Sigmoid colon (tissue), 7 donors: ENCODE measurements around the gene CPXM2. TPM values are rescaled to one million over a fixed set of nuclear protein-coding genes. Genes with fewer than 3 reads are reported as not detected.

Experiments
- DNase-seq: peaks from one replicate; pipeline ENCODE4 v3.0.0-alpha.2; 2019
- H3K27ac ChIP-seq, 4 donors: fragments of 200-600 bp; sonication (generic); one replicate each; pipeline ENCODE4 v1.5.1; 2016 to 2019; ENCODE audit warnings: mild to moderate bottlenecking in 1 of 4
- H3K27me3 ChIP-seq, 3 donors: fragments of 200-600 bp; sonication (generic); one replicate each; pipeline ENCODE4 v1.5.1; 2019; ENCODE audit warnings: mild to moderate bottlenecking in 1 of 3
- H3K36me3 ChIP-seq, 4 donors: fragments of 200-600 bp; sonication (generic); one replicate each; pipeline ENCODE4 v1.5.1; 2016 to 2019
- H3K4me1 ChIP-seq, 4 donors: fragments of 200-600 bp; sonication (generic); one replicate each; pipeline ENCODE4 v1.5.1; 2017 to 2019
- H3K4me3 ChIP-seq, 4 donors: fragments of 200-600 bp; sonication (generic); one replicate each; pipeline ENCODE4 v1.5.1; 2017 to 2019; ENCODE audit warnings: mild to moderate bottlenecking in 2 of 4, moderate library complexity in 1 of 4
- H3K9me3 ChIP-seq, 4 donors: fragments of 200-600 bp in 3 of 4; sonication (generic) in 3 of 4; one replicate each; pipeline versions ENCODE4 v1.5.1 to v1.6.1; 2013 to 2019
- CTCF ChIP-seq, 4 experiments: fragments of 450-650 bp in 3 of 4; fragments of 200-600 bp in 1 of 4; IDR thresholded peaks; one replicate each; pipeline ENCODE4 v1.5.1; 2016 to 2019; ENCODE audit warnings: antibody characterized with exemption in 4 of 4, mild to moderate bottlenecking in 3 of 4, moderate library complexity in 2 of 4
- EP300 ChIP-seq, 4 donors: sonication (generic); formaldehyde crosslinking; IDR thresholded peaks; one replicate each; pipeline ENCODE4 v1.6.1; 2017; ENCODE audit warnings: antibody characterized with exemption in 4 of 4
- POLR2A ChIP-seq, 2 donors: fragments of 450-650 bp; IDR thresholded peaks; one replicate each; pipeline ENCODE4 v1.6.1; 2016; ENCODE audit warnings: antibody characterized with exemption in 2 of 2, mild to moderate bottlenecking in 2 of 2, moderate library complexity in 2 of 2
- POLR2AphosphoS5 ChIP-seq, 4 donors: sonication (generic); formaldehyde crosslinking; IDR thresholded peaks; one replicate each; pipeline ENCODE4 v1.6.1; 2017; ENCODE audit warnings: antibody characterized with exemption in 4 of 4
- WGBS, 2 donors: extraction: QIAGEN DNeasy Blood & Tissue Kit; methylation state at CpG; one replicate each; pipeline ENCODE4 v1.1.7; 2013; 5-methylcytosine and 5-hydroxymethylcytosine counted together
- intact Hi-C: fragments of 100-400 bp; cut with DNase I; formaldehyde crosslinking; loops from one replicate; pipeline ENCODE4 v1.15.1; 2023
- polyA plus RNA-seq, 3 donors: library from polyadenylated mRNA; stranded (reverse); fragments of 200-250 nt; gene quantifications; one replicate each; pipeline ENCODE4 v1.2.3, GENCODE V29; 2013
- total RNA-seq, 4 donors: library from RNA; depleted of rRNA; stranded (reverse); fragments of >200 nt; gene quantifications; one replicate each; pipeline ENCODE4 v1.1.0, GENCODE V29; 2016
- donor health status: healthy with polysubstance abuse.
- donor health status: Bipolar disorder and iron deficiency.
- donor health status: healthy.

Gene CPXM2
- total and polyA plus RNA-seq, 7 donors = 0.69 to 153 (median 48.5) TPM

- Histone ChIP-seq H3K36me3 (peaks cover 0 to 6% (median 0%) of the 10 kb centered on the region in 4 donors), H3K27ac (peak overlapping the region; percentile 78 to 85 (median 80)), H3K4me3 (no peak overlapping the region), H3K4me1 (peaks cover 0 to 62% (median 54%) of the 10 kb centered on the region in 4 donors), H3K9me3 (no peaks in the 10 kb centered on the region), H3K27me3 (no peaks in the 10 kb centered on the region)
- no peak for DNase-seq
- whole genome bisulfite sequencing, 2 donors = 37 to 52% methylated on average over 5 of the region's 5 CpGs
- TF ChIP-seq POLR2AphosphoS5 (IDR thresholded peaks at IDR 0.05) (peak in 3 of 4 donors; percentile 38 to 73 (median 52)), POLR2A (IDR thresholded peaks at IDR 0.05) (no peak), CTCF (IDR thresholded peaks at IDR 0.05) (no peak), EP300 (IDR thresholded peaks at IDR 0.05) (no peak)
- intact Hi-C loops = no loop called here
These were observed 56.0 kb downstream of the CPXM2 start for GRCh38 chr10:123835575-123835974.

- H3K27ac ChIP-seq = peak overlapping the region; percentile 78 to 85 (median 80)
- no peak overlapping the region for H3K4me3 ChIP-seq
- no peaks in the 10 kb centered on the region for H3K27me3 ChIP-seq
- 93% methylated on average over 10 of the region's 10 CpGs for WGBS, 2 donors
- intact Hi-C loops = no loop called here
- DNase-seq = no peak
- peak in 2 of 4 donors; percentile 10 to 60 for TF ChIP-seq EP300 (IDR thresholded peaks at IDR 0.05)
- no peak for TF ChIP-seq POLR2A (IDR thresholded peaks at IDR 0.05)
- peak in 2 of 4 donors; percentile 53 to 60 for TF ChIP-seq POLR2AphosphoS5 (IDR thresholded peaks at IDR 0.05)
- no peak for TF ChIP-seq CTCF (IDR thresholded peaks at IDR 0.05)
- no peaks in the 10 kb centered on the region for H3K36me3 ChIP-seq
- peaks cover 0 to 65% (median 54%) of the 10 kb centered on the region in 4 donors for H3K4me1 ChIP-seq
- H3K9me3 ChIP-seq = no peaks in the 10 kb centered on the region
These were observed 58.3 kb downstream of the CPXM2 start for GRCh38 chr10:123833170-123833850.

GRCh38 chr10:123831259-123831658 lies 60.3 kb downstream of the CPXM2 start:
- intact Hi-C loops = no loop called here
- TF ChIP-seq EP300 (IDR thresholded peaks at IDR 0.05) (no peak), POLR2A (IDR thresholded peaks at IDR 0.05) (no peak), POLR2AphosphoS5 (IDR thresholded peaks at IDR 0.05) (no peak), CTCF (IDR thresholded peaks at IDR 0.05) (no peak)
- Histone ChIP-seq H3K4me3 (no peak overlapping the region), H3K27ac (peak overlapping the region; percentile 6 to 85 (median 79)), H3K27me3 (no peaks in the 10 kb centered on the region), H3K4me1 (peaks cover 0 to 60% (median 52%) of the 10 kb centered on the region in 4 donors), H3K9me3 (no peaks in the 10 kb centered on the region), H3K36me3 (no peaks in the 10 kb centered on the region)
- 77 to 85% methylated on average over 3 of the region's 3 CpGs for WGBS, 2 donors
- no peak for DNase-seq

- Histone ChIP-seq H3K4me1 (peaks cover 0 to 39% (median 27%) of the 10 kb centered on the region in 4 donors), H3K36me3 (peaks cover 0 to 7% (median 0%) of the 10 kb centered on the region in 4 donors), H3K4me3 (no peak overlapping the region), H3K27ac (peak overlapping the region in 2 of 4 donors; percentile 9 to 42), H3K9me3 (no peaks in the 10 kb centered on the region), H3K27me3 (no peaks in the 10 kb centered on the region)
- TF ChIP-seq EP300 (IDR thresholded peaks at IDR 0.05) = no peak
- TF ChIP-seq CTCF (IDR thresholded peaks at IDR 0.05) = no peak
- no peak for TF ChIP-seq POLR2A (IDR thresholded peaks at IDR 0.05)
- no peak for TF ChIP-seq POLR2AphosphoS5 (IDR thresholded peaks at IDR 0.05)
- no peak for DNase-seq
- intact Hi-C loops = no loop called here
- 83 to 92% methylated on average over 2 of the region's 2 CpGs for WGBS, 2 donors
These were observed 70.5 kb downstream of the CPXM2 start for GRCh38 chr10:123821136-123821535.
